Calu3 (cell line): ENCODE results near the gene ZNF627. TPM values are rescaled to one million over a fixed set of nuclear protein-coding genes. Genes with fewer than 3 reads are reported as not detected.
"Not testable (repeated sequence)": the region's sequence is repeated elsewhere in the genome, so short reads cannot be mapped to it uniquely, and the experiment has no call there.

Experiments
- BruUV-seq: library from RNA; stranded (reverse); fragments of 400-500 nt; replicated peaks from 2 replicates; lab custom pipeline; 2021; lab: Mats Ljungman, UMichigan
- CTCF ChIA-PET: fragments of 300-600 bp; sonication (Branson Sonifier 250); formaldehyde crosslinking; loops from one replicate; lab custom pipeline; 2022; ENCODE audit warnings: antibody characterized with exemption; lab: Charles Lee
- DNase-seq: peaks from one replicate; pipeline ENCODE4 v3.0.0; 2022
- H3K27ac Mint-ChIP-seq: one replicate; pipeline ENCODE4 v1.8.0; 2022; ENCODE audit warnings: mixed read lengths; ENCODE audit not compliant: unreplicated experiment
- H3K27me3 Mint-ChIP-seq: one replicate; pipeline ENCODE4 v1.8.0; 2022; ENCODE audit warnings: mixed read lengths; ENCODE audit not compliant: unreplicated experiment
- H3K36me3 Mint-ChIP-seq: one replicate; pipeline ENCODE4 v1.8.0; 2022; ENCODE audit warnings: mild to moderate bottlenecking, moderate library complexity, mixed read lengths; ENCODE audit not compliant: insufficient read depth, unreplicated experiment
- H3K4me1 Mint-ChIP-seq: one replicate; pipeline ENCODE4 v1.8.0; 2022; ENCODE audit warnings: mild to moderate bottlenecking, low read depth, mixed read lengths; ENCODE audit not compliant: unreplicated experiment
- H3K4me3 Mint-ChIP-seq: one replicate; pipeline ENCODE4 v1.8.0; 2022; ENCODE audit warnings: mild to moderate bottlenecking, low read depth, moderate library complexity, mixed read lengths; ENCODE audit not compliant: unreplicated experiment
- H3K9me3 Mint-ChIP-seq: one replicate; pipeline ENCODE4 v1.8.0; 2022; ENCODE audit warnings: low read depth, mixed read lengths; ENCODE audit not compliant: unreplicated experiment
- CTCF ChIP-seq: fragments of 200-600 bp; IDR thresholded peaks from one replicate; pipeline ENCODE4 v1.8.0; 2022; ENCODE audit warnings: antibody characterized with exemption; ENCODE audit not compliant: unreplicated experiment
- intact Hi-C: fragments of 100-400 bp; cut with micrococcal nuclease; formaldehyde crosslinking; loops from one replicate; pipeline ENCODE4 v1.10.0; 2022; ENCODE audit not compliant: unreplicated experiment
- total RNA-seq: library from RNA; stranded (reverse); gene quantifications from 2 replicates; pipeline ENCODE4 v1.2.3, GENCODE V29; 2022

The ZNF627 gene
- total RNA-seq, 1 experiment from 2014 or later: 13.3 TPM

DNA sequence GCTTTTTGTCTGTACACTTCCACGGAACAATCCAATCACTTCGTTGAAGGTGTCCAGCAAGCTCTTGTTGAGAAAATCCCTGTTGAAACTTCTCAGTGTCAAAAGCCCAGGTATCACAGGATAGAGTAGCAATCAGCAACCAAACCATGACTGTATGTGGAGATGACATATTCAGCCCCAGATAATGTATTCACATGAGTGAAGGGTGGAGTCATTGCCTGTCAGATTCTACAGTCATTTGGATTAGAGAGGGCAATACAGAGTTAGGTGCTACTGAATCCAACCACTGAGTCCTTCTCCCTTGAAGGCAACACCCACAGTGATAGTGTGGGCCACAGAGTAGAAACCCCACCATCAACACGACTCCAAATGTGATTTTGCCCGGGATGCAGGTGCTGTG lies 23.3 kb downstream of the ZNF627 start:
- H3K9me3 Mint-ChIP-seq: peaks cover 6% of the 10 kb centered on the region
- H3K4me3 Mint-ChIP-seq: no peak overlapping the region
- peaks cover 6% of the 10 kb centered on the region for H3K4me1 Mint-ChIP-seq
- BruUV-seq: no TSS peak
- intact Hi-C loops: no loop called here
- H3K27me3 Mint-ChIP-seq: no peaks in the 10 kb centered on the region
- peaks cover 39% of the 10 kb centered on the region for H3K36me3 Mint-ChIP-seq
- no peak overlapping the region for H3K27ac Mint-ChIP-seq
- DNase-seq: no peak
- TF ChIP-seq CTCF: no peak
- CTCF ChIA-PET: no interaction called here

GRCh38 chr19:11622401-11622800 lies 25.1 kb downstream of the ZNF627 start:
- DNase-seq, H3K4me3 Mint-ChIP-seq, BruUV-seq, H3K4me1 Mint-ChIP-seq, CTCF ChIA-PET, H3K27ac Mint-ChIP-seq, H3K9me3 Mint-ChIP-seq, intact Hi-C loops: not testable (repeated sequence)
- H3K36me3 Mint-ChIP-seq: peaks cover 28% of the 10 kb centered on the region
- H3K27me3 Mint-ChIP-seq: peaks cover 14% of the 10 kb centered on the region

DNA sequence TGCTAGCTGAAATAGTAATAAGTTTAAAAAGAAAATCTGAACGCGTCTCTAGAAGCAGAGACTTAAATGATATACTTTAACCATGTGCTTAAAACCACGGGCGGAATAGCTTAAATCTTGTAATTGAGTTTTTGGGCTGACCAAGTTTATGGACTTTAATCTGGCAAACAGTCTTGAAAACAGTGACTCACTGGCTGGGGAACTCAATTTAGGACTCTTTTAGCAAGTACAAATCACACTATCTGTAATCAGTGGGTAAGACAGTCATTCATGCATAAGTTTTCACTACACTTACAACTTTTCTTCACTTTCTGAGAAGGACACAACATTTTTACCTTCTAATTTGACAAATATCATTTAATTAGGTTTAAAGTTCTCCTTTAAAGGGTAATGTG lies 26.8 kb downstream of the ZNF627 start:
- no peak for DNase-seq
- no peak overlapping the region for H3K27ac Mint-ChIP-seq

GRCh38 chr19:11626252-11626651 lies 29.0 kb downstream of the ZNF627 start:
- no peak for TF ChIP-seq CTCF
- no TSS peak for BruUV-seq
- Mint-ChIP-seq H3K36me3 (peaks cover 20% of the 10 kb centered on the region), H3K4me3 (no peak overlapping the region), H3K4me1 (peaks cover 6% of the 10 kb centered on the region), H3K27ac (no peak overlapping the region), H3K9me3 (peaks cover 5% of the 10 kb centered on the region), H3K27me3 (peaks cover 14% of the 10 kb centered on the region)
- intact Hi-C loops: no loop called here
- CTCF ChIA-PET: no interaction called here
- no peak for DNase-seq

More for the DNA sequence above, 26.8 kb downstream of the ZNF627 start:
- CTCF ChIA-PET: interaction anchor here (1.4 kb wide), 1 partner anchor 34 kb away, joined by 4 read pairs; no protein-coding TSS in a partner anchor
- peaks cover 28% of the 10 kb centered on the region for H3K36me3 Mint-ChIP-seq
- TF ChIP-seq CTCF: no peak
- peaks cover 6% of the 10 kb centered on the region for H3K4me1 Mint-ChIP-seq
- H3K9me3 Mint-ChIP-seq: peaks cover 6% of the 10 kb centered on the region
- H3K27me3 Mint-ChIP-seq: peaks cover 14% of the 10 kb centered on the region
- intact Hi-C loops: no loop called here
- no TSS peak for BruUV-seq
- peak overlapping the region; percentile 61 for H3K4me3 Mint-ChIP-seq

DNA sequence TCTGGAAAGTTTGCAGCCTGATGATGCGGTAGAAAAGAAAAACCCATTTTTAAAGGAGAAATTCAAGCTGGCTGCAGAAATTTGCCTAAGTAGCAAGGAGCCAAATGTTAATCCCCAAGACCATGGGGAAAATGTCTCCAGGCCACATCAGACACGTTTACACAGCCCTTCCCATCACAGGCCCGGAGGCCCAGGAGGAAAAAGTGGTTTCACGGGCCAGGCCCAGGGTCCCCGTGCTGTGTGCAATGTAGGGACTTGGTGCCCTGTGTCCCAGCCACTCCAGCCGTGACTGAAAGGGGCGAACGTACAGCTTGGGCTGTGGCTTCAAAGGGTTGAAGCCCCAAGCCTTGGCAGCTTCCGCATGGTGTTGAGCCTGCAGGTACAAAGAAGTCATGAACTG lies 35.9 kb downstream of the ZNF627 start:
- Mint-ChIP-seq H3K4me1 (no peaks in the 10 kb centered on the region), H3K27me3 (no peaks in the 10 kb centered on the region), H3K4me3 (no peak overlapping the region), H3K36me3 (no peaks in the 10 kb centered on the region), H3K27ac (no peak overlapping the region), H3K9me3 (peaks cover 5% of the 10 kb centered on the region)
- CTCF ChIA-PET: no interaction called here
- no TSS peak for BruUV-seq
- no peak for DNase-seq
- no peak for TF ChIP-seq CTCF
- intact Hi-C loops: no loop called here

DNA sequence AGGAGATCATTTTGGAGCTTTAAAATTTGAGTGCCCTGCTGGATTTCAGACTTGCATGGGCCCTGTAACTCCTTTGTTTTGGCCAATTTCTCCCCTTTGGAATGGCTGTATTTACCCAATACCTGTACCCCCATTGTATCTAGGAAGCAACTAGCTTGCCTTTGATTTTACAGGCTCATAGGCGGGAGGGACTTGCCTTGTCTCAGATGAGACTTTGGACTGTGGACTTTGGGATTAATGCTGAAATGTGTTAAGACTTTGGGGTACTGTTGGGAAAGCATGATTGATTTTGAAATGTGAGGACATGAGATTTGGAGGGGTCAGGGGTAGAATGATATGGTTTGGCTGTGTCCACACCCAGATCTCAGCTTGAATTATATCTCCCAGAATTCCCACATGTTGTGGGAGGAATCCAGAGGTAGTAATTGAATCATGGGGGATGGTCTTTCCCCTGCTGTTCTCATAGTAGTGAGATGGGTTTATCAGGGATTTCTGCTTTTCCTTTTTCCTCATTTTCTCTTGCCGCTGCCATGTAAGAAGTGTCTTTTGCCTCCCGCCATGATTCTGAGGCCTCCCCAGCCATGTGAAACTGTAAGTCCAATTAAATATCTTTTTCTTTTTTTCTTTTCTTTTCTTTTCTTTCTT lies 36.9 kb downstream of the ZNF627 start:
- H3K9me3 Mint-ChIP-seq, BruUV-seq, intact Hi-C loops, H3K36me3 Mint-ChIP-seq, H3K4me1 Mint-ChIP-seq, H3K27me3 Mint-ChIP-seq, CTCF ChIA-PET, DNase-seq, H3K27ac Mint-ChIP-seq, H3K4me3 Mint-ChIP-seq: not testable (repeated sequence)
